Osteoblast (primary cell): ENCODE data around the gene C6orf89. TPM values are rescaled to one million over a fixed set of nuclear protein-coding genes. Genes with fewer than 3 reads are reported as not detected.

Experiments used
- DNase-seq: peaks from one replicate; pipeline ENCODE4 v3.0.0; 2011; ENCODE audit warnings: low spot score, mixed read lengths; ENCODE audit not compliant: insufficient read length; ENCODE audit errors: missing footprints
- H2AFZ ChIP-seq: 2 replicates; pipeline ENCODE4 v1.6.0; 2011; ENCODE audit warnings: mild to moderate bottlenecking, low read length
- H3K27ac ChIP-seq: 2 replicates; pipeline ENCODE4 v1.5.1; 2011; ENCODE audit warnings: mild to moderate bottlenecking, low read depth, low read length, moderate library complexity
- H3K27me3 ChIP-seq: 2 replicates; pipeline ENCODE4 v1.6.0; 2012; ENCODE audit warnings: mild to moderate bottlenecking, control low read depth, inconsistent platforms, low read length, moderate library complexity; ENCODE audit not compliant: insufficient read depth
- H3K36me3 ChIP-seq: 2 replicates; pipeline ENCODE4 v1.5.1; 2011; ENCODE audit warnings: mild to moderate bottlenecking, low read length, control low read depth, moderate library complexity; ENCODE audit not compliant: insufficient read depth
- H3K4me1 ChIP-seq: 2 replicates; pipeline ENCODE4 v1.5.1; 2011; ENCODE audit warnings: mild to moderate bottlenecking, low read length, control low read depth, moderate library complexity; ENCODE audit not compliant: insufficient read depth
- H3K4me2 ChIP-seq: 2 replicates; pipeline ENCODE4 v1.6.0; 2011; ENCODE audit warnings: mild to moderate bottlenecking, low read length; ENCODE audit not compliant: insufficient read depth
- H3K4me3 ChIP-seq: fragments of 200-600 bp; sonication (generic); 3 replicates; pipeline ENCODE4 v1.5.1; 2012; ENCODE audit warnings: mild to moderate bottlenecking, low read length, inconsistent platforms; ENCODE audit not compliant: insufficient read depth
- H3K79me2 ChIP-seq: 2 replicates; pipeline ENCODE4 v1.6.0; 2012; ENCODE audit warnings: mild to moderate bottlenecking, low read length, control low read depth, inconsistent platforms; ENCODE audit not compliant: insufficient read depth
- H3K9me3 ChIP-seq: 2 replicates; pipeline ENCODE4 v1.5.1; 2011; ENCODE audit warnings: low read depth, low read length, control low read depth
- H4K20me1 ChIP-seq: 2 replicates; pipeline ENCODE4 v1.6.0; 2012; ENCODE audit warnings: mild to moderate bottlenecking, low read length, control low read depth; ENCODE audit not compliant: insufficient read depth
- CTCF ChIP-seq: IDR thresholded peaks from 2 replicates; pipeline ENCODE4 v1.5.1; 2011; ENCODE audit warnings: mild to moderate bottlenecking, low read depth, low read length, moderate library complexity; ENCODE audit errors: extremely low read depth
- total RNA-seq: library from RNA; depleted of rRNA; stranded (reverse); fragments of >200 nt; gene quantifications from 2 replicates; pipeline ENCODE4 v1.2.3, GENCODE V29; 2012

C6orf89 gene
- total RNA-seq, 1 donor = 59.0 TPM

- H4K20me1 ChIP-seq = no peaks in the 10 kb centered on the region
- TF ChIP-seq CTCF = no peak
- peaks cover 31% of the 10 kb centered on the region for H3K4me1 ChIP-seq
- no peaks in the 10 kb centered on the region for H3K36me3 ChIP-seq
- H3K9me3 ChIP-seq = no peaks in the 10 kb centered on the region
- H3K79me2 ChIP-seq = no peaks in the 10 kb centered on the region
- H3K4me2 ChIP-seq = no peak overlapping the region
- no peaks in the 10 kb centered on the region for H3K27me3 ChIP-seq
- no peak overlapping the region for H2AFZ ChIP-seq
- DNase-seq = peak; percentile 25
- H3K4me3 ChIP-seq = no peak overlapping the region
- H3K27ac ChIP-seq = no peak overlapping the region
Observed at GRCh38 chr6:36848658-36849441, 36.9 kb upstream of the C6orf89 start.

DNA sequence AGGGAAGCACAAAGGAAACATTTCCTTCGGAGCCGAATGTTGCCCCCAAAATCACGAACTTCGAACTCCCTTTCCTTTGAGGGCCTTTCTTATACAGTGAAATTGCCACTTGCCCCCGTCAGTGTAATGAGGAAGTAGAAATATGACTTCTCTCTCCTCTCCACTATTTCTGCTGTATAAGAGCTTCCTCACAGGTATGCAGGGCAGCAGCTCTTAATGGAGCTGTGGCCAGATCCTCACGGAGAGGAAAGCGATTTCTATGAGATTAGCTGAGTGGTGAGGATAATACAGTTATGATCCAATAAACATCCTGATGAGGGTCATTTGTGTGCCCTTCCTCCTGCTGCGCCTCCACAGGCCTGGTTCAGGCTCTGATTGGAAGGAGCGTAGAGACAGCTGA, 35.7 kb upstream of the C6orf89 start:
- Histone ChIP-seq H3K27ac (no peak overlapping the region), H3K4me3 (no peak overlapping the region), H2AFZ (no peak overlapping the region)

DNA sequence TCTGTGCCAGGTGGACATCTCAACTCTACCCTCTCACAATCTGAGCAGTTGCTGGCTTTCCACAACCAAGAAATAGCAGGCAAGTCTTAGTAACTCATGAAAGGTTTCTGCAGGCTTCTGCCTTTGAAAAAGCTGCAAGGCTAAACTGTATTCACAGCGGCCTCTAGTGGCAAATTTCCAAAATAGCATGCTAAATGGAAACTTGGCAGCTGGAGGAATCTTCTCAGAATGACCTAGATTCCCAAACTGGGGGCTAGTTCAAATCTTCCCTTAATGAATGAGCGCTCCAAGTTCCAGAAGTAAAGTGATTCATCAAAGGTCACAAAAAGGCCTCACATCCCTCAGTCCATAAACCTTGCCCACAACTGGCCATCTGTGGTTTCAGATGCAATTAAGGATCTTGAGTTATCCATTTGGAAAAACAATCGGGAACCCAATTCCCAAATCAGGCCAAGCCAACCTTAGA, 34.6 kb upstream of the C6orf89 start:
- Histone ChIP-seq H3K36me3 (peaks cover 15% of the 10 kb centered on the region), H3K4me1 (peaks cover 31% of the 10 kb centered on the region), H3K4me3 (no peak overlapping the region), H3K4me2 (peak overlapping the region; percentile 29), H3K27me3 (no peaks in the 10 kb centered on the region), H4K20me1 (no peaks in the 10 kb centered on the region), H2AFZ (no peak overlapping the region), H3K27ac (peak overlapping the region; percentile 18), H3K9me3 (no peaks in the 10 kb centered on the region), H3K79me2 (no peaks in the 10 kb centered on the region)
- peak; percentile 88 for DNase-seq
- TF ChIP-seq CTCF = peak; percentile 86

More for the DNA sequence above, 35.7 kb upstream of the C6orf89 start:
- Histone ChIP-seq H3K36me3 (peaks cover 4% of the 10 kb centered on the region), H3K4me2 (no peak overlapping the region), H3K9me3 (no peaks in the 10 kb centered on the region), H3K27me3 (no peaks in the 10 kb centered on the region), H3K79me2 (no peaks in the 10 kb centered on the region), H4K20me1 (no peaks in the 10 kb centered on the region), H3K4me1 (peaks cover 31% of the 10 kb centered on the region)
- no peak for TF ChIP-seq CTCF
- DNase-seq = no peak

DNA sequence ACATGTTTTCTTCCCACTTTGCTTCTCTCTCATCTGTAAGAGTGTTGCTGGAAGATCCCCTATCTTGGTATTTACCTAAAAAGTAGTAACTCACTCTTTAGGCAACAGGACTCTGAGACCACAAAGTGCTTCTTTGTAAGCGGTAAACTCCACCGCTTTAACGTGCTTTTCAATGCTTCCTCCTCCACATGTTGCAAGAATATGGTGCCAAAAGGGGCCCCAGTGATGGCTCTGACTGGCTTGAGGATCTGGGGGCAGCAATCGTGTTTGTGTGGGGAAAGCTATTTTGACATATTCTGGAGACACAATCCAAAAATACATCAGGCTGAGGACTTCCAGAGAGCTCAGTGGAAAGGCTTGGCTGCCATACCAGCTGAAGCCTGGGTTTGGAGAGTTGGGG, 34.1 kb upstream of the C6orf89 start:
- H3K36me3 ChIP-seq = peaks cover 20% of the 10 kb centered on the region
- H3K79me2 ChIP-seq = no peaks in the 10 kb centered on the region
- H3K4me1 ChIP-seq = peaks cover 31% of the 10 kb centered on the region
- no peaks in the 10 kb centered on the region for H3K9me3 ChIP-seq
- no peak overlapping the region for H3K4me3 ChIP-seq
- H3K27ac ChIP-seq = peak overlapping the region; percentile 18
- no peak overlapping the region for H2AFZ ChIP-seq
- peak overlapping the region; percentile 29 for H3K4me2 ChIP-seq
- H4K20me1 ChIP-seq = no peaks in the 10 kb centered on the region
- peak; percentile 61 for DNase-seq
- no peak for TF ChIP-seq CTCF
- no peaks in the 10 kb centered on the region for H3K27me3 ChIP-seq
